Adipose tissue (tissue), 3 donors: Measurements from ENCODE around the gene SLC12A1. TPM values are rescaled to one million over a fixed set of nuclear protein-coding genes. Genes with fewer than 3 reads are reported as not detected.
A peak's percentile ranks its signal among the peaks of the same experiment; 100 is the strongest.
"Not testable (repeated sequence)": the region's sequence is repeated elsewhere in the genome, so short reads cannot be mapped to it uniquely, and the experiment has no call there.

ENCODE experiments used
- H3K27ac ChIP-seq: one replicate; pipeline ENCODE4 v1.5.1; 2013; ENCODE audit warnings: low read depth, low read length
- WGBS, 3 donors: extraction: QIAGEN DNeasy Blood & Tissue Kit; methylation state at CpG; one replicate each; pipeline ENCODE4 v1.1.7; 2013; 5-methylcytosine and 5-hydroxymethylcytosine counted together
- polyA plus RNA-seq, 3 donors: library from polyadenylated mRNA; stranded (reverse); fragments of 200-250 nt; gene quantifications; one replicate each; pipeline ENCODE4 v1.2.3, GENCODE V29; 2013
- donor health status: healthy with polysubstance abuse.
- donor health status: Bipolar disorder and iron deficiency.
- donor health status: healthy.

Gene SLC12A1
- polyA plus RNA-seq, 3 donors = not detected

GRCh38 chr15:48289628-48290027 is 83.5 kb downstream of the SLC12A1 start:
- WGBS, 3 donors = 89 to 94% (median 90%) methylated on average over 2 of the region's 2 CpGs
- no peak overlapping the region for H3K27ac ChIP-seq

- H3K27ac ChIP-seq = no peak overlapping the region
- 72 to 96% (median 92%) methylated on average over 4 of the region's 4 CpGs for WGBS, 3 donors
These were observed 86.4 kb downstream of the SLC12A1 start for GRCh38 chr15:48292458-48292857.

- 82 to 93% (median 89%) methylated on average over 2 of the region's 2 CpGs for WGBS, 3 donors
- H3K27ac ChIP-seq = no peak overlapping the region
These were observed 91.6 kb downstream of the SLC12A1 start for GRCh38 chr15:48297668-48298067.

GRCh38 chr15:48298914-48299313 is 92.8 kb downstream of the SLC12A1 start:
- 49 to 59% (median 51%) methylated on average over 2 of the region's 2 CpGs for WGBS, 3 donors
- H3K27ac ChIP-seq = no peak overlapping the region

- WGBS, 3 donors = 85 to 87% (median 85%) methylated on average over 5 of the region's 5 CpGs
- no peak overlapping the region for H3K27ac ChIP-seq
These were observed 93.9 kb downstream of the SLC12A1 start for GRCh38 chr15:48300038-48300437.

- WGBS, 3 donors = 55 to 67% (median 62%) methylated on average over 2 of the region's 2 CpGs
- H3K27ac ChIP-seq = no peak overlapping the region
These were observed 98.3 kb downstream of the SLC12A1 start for GRCh38 chr15:48304398-48304797.

- 72 to 90% (median 81%) methylated on average over 1 of the region's 1 CpG for WGBS, 3 donors
- H3K27ac ChIP-seq = no peak overlapping the region
These were observed 100.5 kb downstream of the SLC12A1 start for GRCh38 chr15:48306639-48307038.

GRCh38 chr15:48307586-48307985 is 101.5 kb downstream of the SLC12A1 start:
- WGBS, 3 donors = 86 to 91% (median 91%) methylated on average over 8 of the region's 8 CpGs
- H3K27ac ChIP-seq = no peak overlapping the region

GRCh38 chr15:48309740-48310139 is 103.6 kb downstream of the SLC12A1 start:
- 68 to 84% (median 75%) methylated on average over 2 of the region's 2 CpGs for WGBS, 3 donors
- no peak overlapping the region for H3K27ac ChIP-seq

GRCh38 chr15:48313216-48313615 is 107.1 kb downstream of the SLC12A1 start:
- H3K27ac ChIP-seq = no peak overlapping the region
- WGBS, 3 donors = 78 to 95% (median 86%) methylated on average over 2 of the region's 2 CpGs

GRCh38 chr15:48315041-48315440 is 108.9 kb downstream of the SLC12A1 start:
- no peak overlapping the region for H3K27ac ChIP-seq
- 74 to 91% (median 85%) methylated on average over 10 of the region's 10 CpGs for WGBS, 3 donors

GRCh38 chr15:48317221-48317620 is 111.1 kb downstream of the SLC12A1 start:
- no peak overlapping the region for H3K27ac ChIP-seq
- WGBS, 3 donors = 80 to 95% (median 90%) methylated on average over 2 of the region's 2 CpGs

- H3K27ac ChIP-seq = no peak overlapping the region
- 43 to 83% (median 77%) methylated on average over 6 of the region's 6 CpGs for WGBS, 3 donors
These were observed 112.0 kb downstream of the SLC12A1 start for GRCh38 chr15:48318131-48318530.

- 88 to 97% (median 94%) methylated on average over 7 of the region's 7 CpGs for WGBS, 3 donors
- no peak overlapping the region for H3K27ac ChIP-seq
These were observed 117.2 kb downstream of the SLC12A1 start for GRCh38 chr15:48323294-48323693.

- no peak overlapping the region for H3K27ac ChIP-seq
- 32 to 67% (median 61%) methylated on average over 5 of the region's 5 CpGs for WGBS, 3 donors
These were observed 118.8 kb downstream of the SLC12A1 start for GRCh38 chr15:48324949-48325348.

- 49 to 91% (median 86%) methylated on average over 5 of the region's 5 CpGs for WGBS, 3 donors
These were observed 119.3 kb downstream of the SLC12A1 start for GRCh38 chr15:48325400-48325799.

GRCh38 chr15:48326180-48326579 is 120.1 kb downstream of the SLC12A1 start:
- H3K27ac ChIP-seq = not testable (repeated sequence)
- WGBS, 3 donors = 84 to 90% (median 87%) methylated on average over 6 of the region's 6 CpGs

More at GRCh38 chr15:48325400-48325799, 119.3 kb downstream of the SLC12A1 start:
- H3K27ac ChIP-seq = no peak overlapping the region

- 6 to 21% (median 20%) methylated on average over 11 of the region's 11 CpGs for WGBS, 3 donors
- H3K27ac ChIP-seq = no peak overlapping the region
These were observed 124.1 kb downstream of the SLC12A1 start for GRCh38 chr15:48330105-48330785.

GRCh38 chr15:48330855-48331795 is 125.0 kb downstream of the SLC12A1 start, which contains the start of gene DUT:
DUT (plus strand) TSS chr15:48331429; CDS start chr15:48331516, 87 bp downstream.
- peak within 1 kb of the TSS; percentile 65 for H3K27ac ChIP-seq
- 0 to 1% (median 0%) methylated on average over 75 to 89 of the region's 89 CpGs for WGBS, 3 donors
